Activated CD4-positive, alpha-beta T cell treated with anti-CD3 and anti-CD28 coated beads for 1 hour (primary cell): Measurements from ENCODE around the gene LGR6.

Source experiments
- DNase-seq: peaks from one replicate; pipeline ENCODE4 v3.0.0-alpha.2; 2020

Gene LGR6

GRCh38 chr1:202200112-202200548 lies 6.5 kb downstream of the LGR6 start:
- no peak for DNase-seq

GRCh38 chr1:202200669-202201068 lies 7.1 kb downstream of the LGR6 start:
- DNase-seq: no peak

GRCh38 chr1:202201266-202201665 lies 7.7 kb downstream of the LGR6 start:
- no peak for DNase-seq

GRCh38 chr1:202201971-202202370 lies 8.4 kb downstream of the LGR6 start:
- DNase-seq: no peak

GRCh38 chr1:202202500-202203168 lies 9.0 kb downstream of the LGR6 start:
- no peak for DNase-seq

GRCh38 chr1:202203238-202204039 lies 9.8 kb downstream of the LGR6 start:
- DNase-seq: no peak

- no peak for DNase-seq
Observed at GRCh38 chr1:202204065-202204464, 10.5 kb downstream of the LGR6 start.

GRCh38 chr1:202205523-202206190 lies 12.1 kb downstream of the LGR6 start:
- no peak for DNase-seq

- no peak for DNase-seq
Observed at GRCh38 chr1:202207292-202207691, 13.7 kb downstream of the LGR6 start.

GRCh38 chr1:202208351-202208857 lies 14.8 kb downstream of the LGR6 start:
- no peak for DNase-seq

GRCh38 chr1:202210385-202210784 lies 16.8 kb downstream of the LGR6 start:
- DNase-seq: no peak

- no peak for DNase-seq
Observed at GRCh38 chr1:202210969-202211368, 17.4 kb downstream of the LGR6 start.

GRCh38 chr1:202212787-202213186 lies 19.2 kb downstream of the LGR6 start:
- no peak for DNase-seq

- DNase-seq: no peak
Observed at GRCh38 chr1:202213361-202214088, 19.9 kb downstream of the LGR6 start.

GRCh38 chr1:202214089-202214843 lies 20.7 kb downstream of the LGR6 start:
- no peak for DNase-seq

- no peak for DNase-seq
Observed at GRCh38 chr1:202215472-202216130, 22.0 kb downstream of the LGR6 start.

- no peak for DNase-seq
Observed at GRCh38 chr1:202216691-202217090, 23.1 kb downstream of the LGR6 start.

GRCh38 chr1:202217516-202217915 lies 23.9 kb downstream of the LGR6 start:
- no peak for DNase-seq

GRCh38 chr1:202217951-202218350 lies 24.4 kb downstream of the LGR6 start:
- no peak for DNase-seq

- no peak for DNase-seq
Observed at GRCh38 chr1:202220733-202221132, 27.1 kb downstream of the LGR6 start.
